Stimulated activated CD4-positive, alpha-beta T cell treated with anti-CD3 and anti-CD28 coated beads, Interleukin-12 subunit alpha, Interleukin-12 subunit beta, amount 100 ng/mL, for 24 hours (primary cell): ENCODE measurements around the gene SH3PXD2A.
A peak's percentile ranks its signal among the peaks of the same experiment; 100 is the strongest.

Experiments
- DNase-seq, 2 experiments: peaks; one replicate each; pipeline ENCODE4 v3.0.0-alpha.2; 2020; ENCODE audit warnings: low read depth in 2 of 2

Gene SH3PXD2A

GRCh38 chr10:103706762-103707161, 148.6 kb downstream of the SH3PXD2A start:
- DNase-seq = no peak

DNA sequence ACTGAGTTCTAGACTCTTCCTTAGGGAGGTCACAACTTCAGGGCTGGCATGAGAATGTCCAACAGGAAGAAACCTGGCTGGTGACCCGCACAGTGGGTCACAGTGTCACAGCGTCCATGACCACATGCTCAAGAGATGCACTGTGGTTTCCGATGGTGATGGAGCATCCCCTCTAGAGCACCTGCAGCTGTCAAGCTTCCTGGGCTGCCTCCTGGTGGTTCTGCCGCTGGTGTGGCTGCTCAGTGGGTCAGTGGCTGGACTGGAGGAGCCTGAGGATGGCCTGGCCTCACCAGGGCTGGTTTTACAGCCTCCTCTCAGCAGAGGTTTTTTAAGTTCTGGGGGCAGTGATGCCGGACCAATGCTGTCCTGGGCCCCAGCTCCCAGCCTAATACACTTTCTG, 149.3 kb downstream of the SH3PXD2A start:
- no peak for DNase-seq

DNA sequence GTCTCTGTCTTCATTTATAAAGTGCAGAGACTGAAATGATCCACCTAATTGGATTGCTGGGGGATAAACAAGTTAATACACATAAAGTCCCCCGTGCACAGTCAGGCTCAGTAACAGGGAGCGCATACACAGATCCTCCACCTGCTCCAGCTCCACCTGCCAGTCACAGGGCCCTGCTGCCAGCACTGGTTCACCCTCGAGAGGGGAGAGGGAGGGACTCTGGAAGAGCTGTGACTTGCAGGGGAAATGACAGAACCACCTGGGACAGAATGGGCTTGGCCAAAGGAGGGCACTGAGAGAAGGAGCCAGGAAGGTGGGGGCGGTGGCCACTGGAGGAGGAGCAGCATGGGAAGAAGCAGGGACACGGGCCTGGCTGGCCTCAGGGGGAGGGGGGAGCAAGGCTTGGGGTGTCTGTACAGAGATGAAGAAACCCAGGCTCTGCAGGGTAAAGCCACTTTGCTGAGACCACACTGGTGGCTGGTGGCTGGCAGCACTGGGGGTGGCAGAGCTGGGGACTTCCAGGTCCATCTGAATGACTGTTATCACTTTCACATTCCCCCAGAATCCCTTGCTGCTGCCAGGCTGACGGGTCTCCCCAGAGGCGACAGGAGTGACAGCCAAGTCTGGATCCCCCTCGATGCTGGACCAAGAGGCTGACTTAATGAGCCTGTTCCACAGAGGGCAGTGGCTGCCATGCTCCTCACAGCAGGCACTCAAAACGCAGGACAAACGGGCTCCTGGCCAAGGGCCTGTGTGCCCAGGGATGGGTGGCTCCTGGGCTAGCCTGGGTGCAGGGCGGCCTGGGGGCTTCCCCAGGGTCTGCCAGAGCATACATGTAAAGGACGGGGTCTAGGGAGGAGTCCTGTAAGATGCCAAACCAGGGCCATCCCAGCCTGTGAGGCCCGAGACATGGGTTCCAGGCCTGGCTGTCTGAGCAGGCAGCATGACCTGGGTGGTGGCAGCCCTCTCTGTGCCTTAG, 151.1 kb downstream of the SH3PXD2A start:
- no peak for DNase-seq

- no peak for DNase-seq
These were observed 153.8 kb downstream of the SH3PXD2A start for GRCh38 chr10:103701380-103702222.

DNA sequence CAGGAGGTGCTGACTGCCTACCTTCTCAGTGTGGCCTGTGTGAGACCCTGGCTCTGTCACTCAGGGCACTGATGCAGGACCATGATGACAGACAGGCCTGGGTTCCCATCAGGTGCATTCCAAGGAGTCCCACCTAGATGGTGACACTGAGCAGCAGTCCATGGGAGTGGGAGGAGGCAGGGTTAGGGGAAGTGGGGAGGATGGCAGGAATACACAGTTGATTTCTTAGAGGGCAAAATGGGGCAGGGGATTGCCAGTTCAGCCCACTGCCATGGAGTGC, 155.0 kb downstream of the SH3PXD2A start:
- DNase-seq = no peak

DNA sequence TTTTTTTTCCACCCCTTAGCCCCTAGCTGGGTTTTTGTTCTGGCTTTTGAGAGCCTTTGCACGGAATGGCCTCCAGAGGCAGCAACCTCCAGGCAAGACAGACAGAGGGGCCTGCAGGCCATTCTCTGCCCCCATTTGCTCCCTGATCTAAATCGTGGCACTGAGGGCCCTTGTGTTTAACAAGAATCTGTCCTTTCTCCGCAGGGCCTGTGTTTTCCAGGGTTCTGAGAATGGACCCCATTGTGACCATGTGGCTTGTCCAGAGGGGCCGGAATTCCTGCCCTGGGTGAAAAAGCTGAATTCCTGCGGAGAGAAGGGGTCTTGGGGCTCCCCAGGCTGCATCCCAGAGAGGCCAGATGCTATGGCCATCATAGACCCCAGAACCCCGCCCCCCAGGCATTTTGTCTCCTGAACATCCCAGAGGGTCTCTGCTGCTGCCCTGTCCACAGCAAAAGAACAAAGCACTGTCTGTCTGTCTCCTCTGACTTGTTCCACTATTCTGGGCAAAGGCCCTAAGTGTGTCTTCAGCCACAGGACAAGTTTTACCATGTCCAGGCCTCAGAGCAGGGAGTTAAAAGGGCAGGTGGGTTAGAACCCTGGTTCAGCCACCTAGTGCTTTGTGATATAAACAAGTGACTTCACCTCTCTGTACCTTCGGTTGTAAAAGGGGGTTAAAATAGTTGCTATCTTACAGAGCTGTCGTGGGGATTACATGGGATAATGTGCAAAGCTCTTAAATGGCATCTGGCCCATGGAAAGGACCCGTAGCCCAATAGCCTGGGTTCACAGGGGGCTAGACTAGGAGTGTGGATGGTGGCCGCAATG, 155.6 kb downstream of the SH3PXD2A start:
- no peak for DNase-seq

DNA sequence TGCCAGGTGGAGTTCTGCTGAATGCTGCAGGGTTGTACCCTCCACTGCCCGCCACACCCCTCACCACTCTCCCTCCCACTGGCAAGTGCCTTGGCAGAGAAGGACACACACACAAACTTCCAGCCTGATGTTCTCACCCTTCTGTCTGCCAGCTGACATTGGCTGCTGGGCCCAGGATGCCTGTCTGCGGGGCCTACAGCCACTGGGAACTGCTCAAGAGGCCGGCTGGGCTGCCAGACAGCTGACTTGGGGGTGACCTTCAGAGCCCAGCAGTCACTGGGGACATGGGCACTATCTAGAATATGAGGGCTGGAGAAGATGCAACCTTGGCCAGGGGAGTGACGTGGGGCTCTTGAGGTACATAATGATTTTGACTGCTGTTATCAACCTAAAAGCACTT, 157.1 kb downstream of the SH3PXD2A start:
- DNase-seq = no peak

DNA sequence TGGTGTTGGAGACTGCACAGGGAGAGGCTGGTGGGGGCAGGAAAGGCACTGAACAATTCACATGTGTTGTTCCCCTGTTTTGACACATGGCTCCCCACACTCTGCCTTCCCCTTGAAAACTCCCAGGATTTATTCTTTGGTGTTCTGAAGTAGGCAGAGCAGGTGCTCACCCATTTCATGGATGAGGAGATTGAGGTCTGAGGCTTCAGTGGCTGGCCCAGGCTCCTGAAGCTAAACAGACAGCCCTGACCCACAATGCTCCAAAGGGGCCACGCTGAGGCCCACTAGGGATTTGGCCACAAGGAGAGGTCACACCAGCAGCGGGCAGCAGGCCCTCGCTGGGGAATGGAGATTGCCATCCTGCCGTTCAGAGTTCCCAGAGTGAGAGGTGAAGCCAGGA, 157.6 kb downstream of the SH3PXD2A start:
- DNase-seq = no peak

DNA sequence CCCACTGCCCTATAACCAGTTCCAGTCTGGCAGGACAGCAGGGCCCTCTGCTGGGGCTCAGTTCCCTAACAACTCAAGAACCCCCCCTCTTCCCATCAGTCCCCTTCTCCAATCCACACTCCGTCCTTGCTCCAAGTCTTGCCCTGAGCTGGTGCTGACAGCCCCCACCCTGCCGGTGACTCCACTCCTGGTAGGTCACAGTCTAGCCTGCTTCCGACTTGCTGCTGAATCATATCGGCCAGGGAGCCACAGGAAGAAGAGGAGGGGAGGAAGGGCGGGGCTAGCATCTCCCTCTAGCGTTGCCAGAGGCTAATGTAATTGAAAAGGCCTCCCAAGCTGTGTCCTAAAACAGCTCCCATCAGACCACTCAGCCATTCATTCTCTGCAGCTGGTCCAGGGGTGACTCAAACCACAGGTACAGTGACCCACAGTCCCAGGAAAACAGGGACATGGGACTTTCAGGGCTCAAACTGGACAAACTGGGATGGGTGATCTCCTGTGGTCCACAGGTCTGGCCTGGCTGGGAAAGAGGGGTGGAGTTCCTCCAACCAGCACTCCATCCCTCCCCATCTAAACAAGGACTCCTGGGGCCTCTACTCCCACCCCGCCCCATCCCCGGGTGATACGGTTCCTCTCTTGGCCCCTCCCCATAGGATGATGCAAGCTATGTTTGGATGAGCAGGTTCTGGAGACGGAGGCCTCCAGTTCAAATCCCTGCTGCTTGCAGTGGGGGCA, 158.8 kb downstream of the SH3PXD2A start:
- peak; percentile 47 to 76 for DNase-seq

GRCh38 chr10:103696094-103696410, 159.3 kb downstream of the SH3PXD2A start:
- DNase-seq = no peak

GRCh38 chr10:103695584-103696005, 159.8 kb downstream of the SH3PXD2A start:
- DNase-seq = no peak

DNA sequence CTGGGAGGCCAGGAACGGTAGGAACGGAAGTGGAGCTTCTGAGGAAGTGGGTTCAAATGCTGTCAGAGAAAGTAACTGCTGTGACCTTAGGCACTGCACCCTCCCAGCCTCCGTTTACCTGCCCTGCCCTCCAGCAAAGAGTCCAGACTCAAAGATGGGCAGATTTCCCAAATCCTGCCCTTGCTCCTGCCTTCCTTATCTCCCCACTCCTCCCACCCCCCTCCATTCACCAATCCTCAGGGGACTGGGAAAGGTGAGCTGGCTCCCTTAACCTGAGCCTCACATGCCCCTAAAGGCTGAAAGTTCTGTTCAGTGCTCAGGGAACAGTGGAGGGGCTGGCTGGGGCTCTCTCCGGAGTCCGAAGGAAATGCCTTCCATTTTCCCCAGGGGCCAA, 161.6 kb downstream of the SH3PXD2A start:
- DNase-seq = no peak

GRCh38 chr10:103692952-103693811, 162.2 kb downstream of the SH3PXD2A start:
- peak in 1 of 2 experiments; percentile 19 for DNase-seq

DNA sequence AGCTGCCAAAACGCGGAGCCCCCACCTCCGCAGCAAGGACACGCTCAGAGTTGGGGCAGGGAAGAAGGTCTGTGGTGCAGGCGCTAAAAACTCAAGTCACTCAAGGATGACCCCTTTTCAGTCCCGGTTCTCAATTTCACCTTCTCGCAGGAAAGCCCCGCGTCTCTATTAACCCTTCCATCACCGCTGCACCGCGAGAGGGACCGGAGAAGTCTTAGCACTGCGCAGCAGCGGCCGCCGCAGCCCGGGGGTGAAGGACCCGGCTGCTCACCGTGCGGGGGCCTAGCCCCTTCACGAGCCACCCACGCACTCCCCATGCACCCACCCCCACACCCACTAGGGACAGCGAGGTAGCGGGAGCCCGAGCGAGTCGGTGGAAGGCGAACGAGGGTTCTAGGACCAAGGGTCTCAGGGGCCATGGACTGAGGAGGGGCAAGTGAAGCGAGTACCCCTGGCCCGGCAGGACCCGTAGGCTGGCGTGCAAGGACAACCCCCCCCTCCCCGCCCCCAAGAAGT, 162.9 kb downstream of the SH3PXD2A start:
- DNase-seq = peak in 1 of 2 experiments; percentile 33

DNA sequence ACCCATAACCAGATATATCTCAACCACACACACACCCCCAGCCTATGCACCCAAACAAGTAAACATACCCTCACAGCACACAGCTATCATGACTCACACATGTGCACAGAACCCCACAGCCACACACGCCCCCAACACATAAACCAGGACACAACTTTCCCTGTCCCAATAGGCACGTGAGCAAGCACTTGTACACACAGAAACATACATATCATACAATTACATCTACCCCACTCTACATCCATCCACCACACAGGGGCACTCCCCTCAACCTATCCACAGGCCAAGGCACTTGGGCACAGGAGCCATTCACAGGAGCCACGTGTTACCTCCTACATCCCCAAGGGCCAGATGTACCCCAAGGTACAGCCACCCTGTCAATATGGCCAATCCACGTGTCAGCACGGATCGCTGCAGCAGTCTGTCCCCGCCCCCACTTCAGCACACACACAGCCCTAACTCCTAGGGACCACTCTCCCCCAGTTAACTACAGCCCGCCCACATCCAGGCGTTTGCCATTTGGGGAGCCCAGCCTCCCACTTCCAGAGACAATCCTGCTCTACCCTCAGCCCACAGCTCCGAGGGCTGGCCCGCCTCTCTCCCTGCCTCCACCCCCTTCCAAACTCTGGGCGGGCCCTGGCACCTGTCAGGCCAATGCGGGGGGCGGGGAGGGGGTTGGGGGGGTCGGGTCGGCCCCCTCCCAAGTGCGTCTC, 163.5 kb downstream of the SH3PXD2A start:
- no peak for DNase-seq

DNA sequence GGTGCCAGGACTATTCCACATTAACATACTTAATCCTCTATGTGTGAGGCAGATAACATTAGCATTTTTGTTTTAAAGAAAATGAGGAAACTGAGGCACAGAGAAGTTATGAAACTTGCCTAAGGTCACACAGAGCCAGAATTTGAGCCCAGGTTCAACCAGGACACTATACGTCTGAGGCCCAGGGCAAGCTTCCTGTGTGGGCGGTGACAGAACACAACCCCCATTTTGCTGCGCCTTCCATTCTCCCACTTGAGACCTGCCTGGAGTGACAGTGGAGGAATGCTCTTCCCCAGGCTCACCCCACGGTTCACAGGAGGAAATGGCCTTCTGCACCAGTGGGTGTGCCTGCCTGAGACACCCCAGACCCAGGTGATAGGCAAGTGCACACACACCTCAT, 164.1 kb downstream of the SH3PXD2A start:
- DNase-seq = no peak

GRCh38 chr10:103690281-103690680, 165.1 kb downstream of the SH3PXD2A start:
- no peak for DNase-seq

- DNase-seq = no peak
These were observed 166.9 kb downstream of the SH3PXD2A start for GRCh38 chr10:103688491-103688890.

GRCh38 chr10:103687718-103688117, 167.7 kb downstream of the SH3PXD2A start:
- DNase-seq = no peak

- DNase-seq = no peak
These were observed 168.2 kb downstream of the SH3PXD2A start for GRCh38 chr10:103687172-103687571.
